PC-9 (cell line): ENCODE measurements around the gene PAM. TPM values are rescaled to one million over a fixed set of nuclear protein-coding genes. Genes with fewer than 3 reads are reported as not detected.

Experiments used
- BruUV-seq: library from RNA; stranded (reverse); fragments of 400-500 nt; replicated peaks from 2 replicates; lab custom pipeline; 2021; lab: Mats Ljungman, UMichigan
- CTCF ChIA-PET: fragments of 300-600 bp; sonication (Branson Sonifier 250); formaldehyde crosslinking; loops from one replicate; lab custom pipeline; 2022; ENCODE audit warnings: antibody characterized with exemption; lab: Charles Lee
- POLR2A ChIA-PET: fragments of 300-600 bp; sonication (Branson Sonifier 250); formaldehyde crosslinking; loops from one replicate; lab custom pipeline; 2022; ENCODE audit warnings: antibody characterized with exemption; ENCODE audit not compliant: unreplicated experiment; lab: Charles Lee
- DNase-seq, 2 experiments: peaks; one replicate each; pipeline versions ENCODE4 v3.0.0 to v3.0.0-alpha.2; 2015 to 2022; ENCODE audit warnings: mixed read lengths in 1 of 2
- H2AFZ ChIP-seq: fragments of 200-600 bp; sonication (generic); 2 replicates; pipeline ENCODE4 v1.8.1; 2017; ENCODE audit warnings: antibody characterized with exemption
- H3F3A ChIP-seq: fragments of 200-600 bp; sonication (generic); 2 replicates; pipeline ENCODE4 v1.8.1; 2017; ENCODE audit warnings: antibody characterized with exemption, mild to moderate bottlenecking, low read depth; ENCODE audit not compliant: insufficient read depth
- H3K27ac ChIP-seq: fragments of 200-600 bp; sonication (generic); 2 replicates; pipeline ENCODE4 v1.6.1; 2016; ENCODE audit warnings: mixed run types
- H3K27me3 ChIP-seq: fragments of 200-600 bp; sonication (generic); 2 replicates; pipeline ENCODE4 v1.6.1; 2016; ENCODE audit warnings: low read depth, mixed run types; ENCODE audit not compliant: insufficient read depth
- H3K36me3 ChIP-seq: fragments of 200-600 bp; sonication (generic); 2 replicates; pipeline ENCODE4 v1.6.1; 2016; ENCODE audit warnings: low read depth, mixed run types
- H3K4me1 ChIP-seq: fragments of 200-600 bp; sonication (generic); replicated peaks from 2 replicates; pipeline ENCODE4 v1.6.1; 2016; ENCODE audit warnings: mixed run types; ENCODE audit not compliant: insufficient read depth
- H3K4me2 ChIP-seq: fragments of 200-600 bp; sonication (generic); 2 replicates; pipeline ENCODE4 v1.6.1; 2017; ENCODE audit warnings: mixed run types
- H3K4me3 ChIP-seq: fragments of 200-600 bp; sonication (generic); 2 replicates; pipeline ENCODE4 v1.6.1; 2016; ENCODE audit warnings: mixed run types
- H3K79me2 ChIP-seq: fragments of 200-600 bp; sonication (generic); 2 replicates; pipeline ENCODE4 v1.6.1; 2017; ENCODE audit warnings: low read depth, mixed run types
- H3K9me2 ChIP-seq: fragments of 200-600 bp; sonication (generic); 2 replicates; pipeline ENCODE4 v1.8.1; 2017; ENCODE audit warnings: mild to moderate bottlenecking; ENCODE audit not compliant: insufficient read depth
- H3K9me3 ChIP-seq: fragments of 200-600 bp; sonication (generic); 2 replicates; pipeline ENCODE4 v1.8.1; 2016; ENCODE audit warnings: low read depth; ENCODE audit not compliant: insufficient read depth
- H4K20me1 ChIP-seq: fragments of 200-600 bp; sonication (generic); 2 replicates; pipeline ENCODE4 v1.8.1; 2017; ENCODE audit not compliant: insufficient read depth
- CTCF ChIP-seq: fragments of 200-600 bp; sonication (generic); conservative IDR thresholded peaks from 2 replicates; pipeline ENCODE4 v1.6.1; 2017; ENCODE audit warnings: mixed run types, antibody characterized with exemption, mild to moderate bottlenecking, moderate library complexity
- EZH2 ChIP-seq: fragments of 200-600 bp; sonication (generic); IDR thresholded peaks from 2 replicates; pipeline ENCODE4 v1.8.0; 2017; ENCODE audit warnings: antibody characterized with exemption, low read depth
- intact Hi-C: fragments of 100-400 bp; cut with micrococcal nuclease; formaldehyde crosslinking; loops from one replicate; pipeline ENCODE4 v1.10.0; 2022; ENCODE audit not compliant: unreplicated experiment
- total RNA-seq: library from RNA; stranded (reverse); gene quantifications from 2 replicates; pipeline ENCODE4 v1.2.3, GENCODE V29; 2021

The PAM gene
- total RNA-seq, 1 experiment from 2014 or later, result 88.4 TPM

GRCh38 chr5:102895976-102896375 lies 140.9 kb downstream of the PAM start:
- no peaks in the 10 kb centered on the region for H3K27me3 ChIP-seq
- no peak overlapping the region for H3K27ac ChIP-seq
- POLR2A ChIA-PET, result interaction anchor here (0.6 kb wide), 1 partner anchor 798 kb away, joined by 5 read pairs; no protein-coding TSS in a partner anchor
- H3K4me3 ChIP-seq, result no peak overlapping the region
- BruUV-seq, result no TSS peak
- intact Hi-C loops, result no loop called here
- H3K79me2 ChIP-seq, result no peaks in the 10 kb centered on the region
- no peak overlapping the region for H3K4me2 ChIP-seq
- H3K9me3 ChIP-seq, result no peaks in the 10 kb centered on the region
- CTCF ChIA-PET, result no interaction called here
- no peaks in the 10 kb centered on the region for H4K20me1 ChIP-seq
- H3K4me1 ChIP-seq, result no peaks in the 10 kb centered on the region
- no peak overlapping the region for H2AFZ ChIP-seq
- no peaks in the 10 kb centered on the region for H3K36me3 ChIP-seq
- no peaks in the 10 kb centered on the region for H3K9me2 ChIP-seq
- no peak for DNase-seq
- H3F3A ChIP-seq, result no peaks in the 10 kb centered on the region
- TF ChIP-seq EZH2 (no peak), CTCF (no peak)

- no peaks in the 10 kb centered on the region for H3K79me2 ChIP-seq
- no peak for DNase-seq
- H3K9me3 ChIP-seq, result no peaks in the 10 kb centered on the region
- ChIA-PET POLR2A (no interaction called here), CTCF (no interaction called here)
- intact Hi-C loops, result no loop called here
- no peak for TF ChIP-seq CTCF
- no peak for TF ChIP-seq EZH2
- no TSS peak for BruUV-seq
- H3K36me3 ChIP-seq, result no peaks in the 10 kb centered on the region
- no peak overlapping the region for H3K4me2 ChIP-seq
- H4K20me1 ChIP-seq, result no peaks in the 10 kb centered on the region
- H2AFZ ChIP-seq, result no peak overlapping the region
- no peaks in the 10 kb centered on the region for H3K27me3 ChIP-seq
- no peak overlapping the region for H3K4me3 ChIP-seq
- H3K27ac ChIP-seq, result no peak overlapping the region
- peaks cover 12% of the 10 kb centered on the region; the same call in 1 of the 2 replicates for H3K4me1 ChIP-seq
- no peaks in the 10 kb centered on the region for H3K9me2 ChIP-seq
- no peaks in the 10 kb centered on the region for H3F3A ChIP-seq
Measured at GRCh38 chr5:102901424-102902134, 146.5 kb downstream of the PAM start.

GRCh38 chr5:102902135-102902448 lies 147.0 kb downstream of the PAM start:
- intact Hi-C loops, result no loop called here
- no peaks in the 10 kb centered on the region for H3F3A ChIP-seq
- no peak overlapping the region for H3K4me2 ChIP-seq
- no TSS peak for BruUV-seq
- H3K27ac ChIP-seq, result no peak overlapping the region
- H3K36me3 ChIP-seq, result no peaks in the 10 kb centered on the region
- no peaks in the 10 kb centered on the region for H3K9me3 ChIP-seq
- H3K79me2 ChIP-seq, result no peaks in the 10 kb centered on the region
- H3K4me3 ChIP-seq, result no peak overlapping the region
- peak in 1 of 2 experiments; percentile 53 for DNase-seq
- ChIA-PET CTCF (no interaction called here), POLR2A (no interaction called here)
- no peaks in the 10 kb centered on the region for H4K20me1 ChIP-seq
- no peaks in the 10 kb centered on the region for H3K27me3 ChIP-seq
- H3K4me1 ChIP-seq, result peaks cover 12% of the 10 kb centered on the region; the same call in 1 of the 2 replicates
- TF ChIP-seq CTCF (no peak), EZH2 (no peak)
- no peak overlapping the region for H2AFZ ChIP-seq
- H3K9me2 ChIP-seq, result no peaks in the 10 kb centered on the region
